Measurements from ENCODE around the gene IL4R. TPM values are rescaled to one million over a fixed set of nuclear protein-coding genes. Genes with fewer than 3 reads are reported as not detected.

The IL4R gene
- total and polyA plus RNA-seq, 2 of the 8 experiments (the other 6 are each of a cell fraction or from before 2014, with no cell fraction given) = 29.1 to 29.4 TPM

- H2AK5ac ChIP-seq (ENCODE audit: low read depth, low read length) = no peak overlapping the region
- H3K23me2 ChIP-seq (ENCODE audit: low read depth, low read length) = no peaks in the 10 kb centered on the region
- no peak overlapping the region for H4K91ac ChIP-seq (replicated peaks; ENCODE audit: insufficient read length, low read length)
- no peak overlapping the region for H2BK20ac ChIP-seq (ENCODE audit: low read length)
- no peaks in the 10 kb centered on the region for H3K9me3 ChIP-seq (ENCODE audit: insufficient read depth in 2 of 2, low read depth in 1 of 2, low read length in 1 of 2)
- H2BK15ac ChIP-seq (ENCODE audit: low read length) = no peak overlapping the region
- H2BK5ac ChIP-seq (ENCODE audit: low read depth, low read length) = no peak overlapping the region
- no peak overlapping the region for H2BK12ac ChIP-seq (ENCODE audit: low read depth, low read length)
- H3K36me3 ChIP-seq (ENCODE audit: control insufficient read depth in 2 of 4, insufficient read depth in 4 of 4, low read length in 3 of 4) = no peaks in the 10 kb centered on the region
- H3K4me3 ChIP-seq (ENCODE audit: extremely low read depth in 1 of 4, insufficient read depth in 2 of 4, low read depth in 3 of 4, low read length in 4 of 4) = no peak overlapping the region
- H3K14ac ChIP-seq (ENCODE audit: insufficient read length) = no peak overlapping the region
- H4K5ac ChIP-seq (ENCODE audit: insufficient read length, low read depth, low read length) = no peak overlapping the region
- POLR2A ChIA-PET (ENCODE audit: partially characterized antibody) = interaction anchor here (1.1 kb wide), 1 partner anchor 19 kb away, joined by 3 read pairs; no protein-coding TSS in a partner anchor
- H3K79me1 ChIP-seq (ENCODE audit: low read depth, low read length) = no peaks in the 10 kb centered on the region
- no peak overlapping the region for H2BK120ac ChIP-seq (replicated peaks; ENCODE audit: low read depth, low read length)
- DNase-seq (ENCODE audit: low read depth in 1 of 2, low spot score in 2 of 2) = no peak
- no peak overlapping the region for H3K27ac ChIP-seq (ENCODE audit: low read depth, low read length)
- no peak for FAIRE-seq
- TF ChIP-seq, protein P1, sequence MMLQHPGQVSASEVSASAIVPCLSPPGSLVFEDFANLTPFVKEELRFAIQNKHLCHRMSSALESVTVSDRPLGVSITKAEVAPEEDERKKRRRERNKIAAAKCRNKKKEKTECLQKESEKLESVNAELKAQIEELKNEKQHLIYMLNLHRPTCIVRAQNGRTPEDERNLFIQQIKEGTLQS (IDR thresholded peaks at IDR 0.05; ENCODE audit: insufficient read depth, low read depth, low read length) = no peak
- no peak for TF ChIP-seq ZNF274 (IDR thresholded peaks at IDR 0.05; ENCODE audit: borderline replicate concordance, extremely low read depth, low read length)
- TF ChIP-seq TCF12 (IDR thresholded peaks at IDR 0.05; ENCODE audit: low read depth, low read length) = no peak
- TF ChIP-seq KDM1A (IDR thresholded peaks at IDR 0.05; ENCODE audit: borderline replicate concordance, low read length) = peak; percentile 35; the same call in 1 of the 2 replicates
- no peak for TF ChIP-seq TAF7 (optimal IDR thresholded peaks at IDR 0.05; ENCODE audit: borderline replicate concordance, low read depth, low read length)
- TF ChIP-seq SP2 (IDR thresholded peaks at IDR 0.05; ENCODE audit: low read length) = no peak
- no peak for TF ChIP-seq POLR2A (IDR thresholded peaks at IDR 0.05; ENCODE audit: control extremely low read depth in 1 of 2, low read depth in 2 of 2, low read length in 2 of 2)
- WGBS, 2 experiments (ENCODE audit: extremely low coverage in 1 of 2, insufficient coverage in 1 of 2, insufficient read length in 1 of 2, insufficient replicate concordance in 2 of 2, low coverage in 1 of 2, low lambda C conversion rate in 2 of 2, missing lambda C conversion rate in 1 of 2) = 86% methylated on average over 10 of the region's 11 CpGs; no CpG with 5 or more reads in 1 of the 2 experiments
- H3K4me1 ChIP-seq (replicated peaks in 1 of 4; ENCODE audit: control insufficient read depth in 3 of 4, insufficient read depth in 4 of 4, low read length in 3 of 4) = peaks cover 0 to 4% (median 2%) of the 10 kb centered on the region in 4 experiments; a peak in 3 of 7 replicates
- CTCF ChIA-PET (ENCODE audit: partially characterized antibody) = interaction anchor here (0.7 to 2.8 kb wide), 5 partner anchors 26 to 174 kb away, joined by 3 to 14 read pairs (median 4); no protein-coding TSS in a partner anchor
- H3K4ac ChIP-seq (replicated peaks; ENCODE audit: insufficient read length, low read depth, low read length) = no peak overlapping the region
- H3K23ac ChIP-seq (ENCODE audit: insufficient read length) = no peak overlapping the region
- H3K27me3 ChIP-seq (replicated peaks in 1 of 4; ENCODE audit: control insufficient read depth in 3 of 4, extremely low read depth in 1 of 4, insufficient read depth in 3 of 4, low read length in 3 of 4) = no peaks in the 10 kb centered on the region; a peak in 1 of 7 replicates
- H3K56ac ChIP-seq (replicated peaks; ENCODE audit: insufficient read length, low read depth, low read length) = no peak overlapping the region
- no peak overlapping the region for H2AFZ ChIP-seq (ENCODE audit: low read length)
- H3K9ac ChIP-seq (replicated peaks in 1 of 4; ENCODE audit: extremely low read depth in 1 of 4, low read depth in 3 of 4, low read length in 3 of 4) = no peak overlapping the region
- no peaks in the 10 kb centered on the region for H3K79me2 ChIP-seq (ENCODE audit: control insufficient read depth in 1 of 2, insufficient read depth in 2 of 2, low read length in 2 of 2)
- H3K18ac ChIP-seq (ENCODE audit: extremely low read depth, low read length) = no peak overlapping the region
- no peaks in the 10 kb centered on the region for H4K20me1 ChIP-seq (replicated peaks in 1 of 2; ENCODE audit: control insufficient read depth in 1 of 2, insufficient read depth in 2 of 2, low read length in 2 of 2)
- H4K8ac ChIP-seq (ENCODE audit: extremely low read depth, insufficient read depth, low read length) = 0 out of 2 replicates have a peak overlapping the region, but pooled peaks have one; percentile 20
- H3K4me2 ChIP-seq (ENCODE audit: insufficient read depth in 1 of 2, low read depth in 2 of 2, low read length in 2 of 2) = no peak overlapping the region
Observed at GRCh38 chr16:27400751-27401620, 87.2 kb downstream of the IL4R start.

Measured in H1 (cell line).